GM19099 (cell line): ENCODE data around the gene PCDH9.

Experiments used
- POLR2A ChIP-seq: IDR thresholded peaks from 3 replicates; pipeline ENCODE4 v1.6.1; 2011; ENCODE audit warnings: low read depth; ENCODE audit not compliant: insufficient read length; ENCODE audit errors: extremely low read depth

PCDH9 gene

GRCh38 chr13:66879988-66880387 is 350.1 kb downstream of the PCDH9 start:
- no peak for TF ChIP-seq POLR2A

DNA sequence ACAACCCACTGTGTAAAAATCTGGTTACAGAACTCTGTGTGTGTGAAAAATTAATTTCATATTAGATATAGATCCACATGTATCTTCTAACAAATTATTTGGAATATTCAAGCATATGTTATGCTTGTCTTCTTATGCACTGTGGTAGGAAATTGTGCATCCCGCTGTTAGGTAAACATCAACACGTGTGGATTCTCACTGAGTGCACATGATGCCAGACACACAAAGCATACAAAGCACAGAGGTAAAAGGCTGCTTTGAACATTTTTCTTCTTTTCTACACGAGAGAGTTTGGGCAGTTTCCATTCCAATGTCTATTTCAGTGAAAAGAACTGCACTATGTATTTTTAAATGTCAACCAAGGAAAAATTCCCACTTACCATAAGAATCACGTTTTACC is 354.9 kb downstream of the PCDH9 start:
- no peak for TF ChIP-seq POLR2A

DNA sequence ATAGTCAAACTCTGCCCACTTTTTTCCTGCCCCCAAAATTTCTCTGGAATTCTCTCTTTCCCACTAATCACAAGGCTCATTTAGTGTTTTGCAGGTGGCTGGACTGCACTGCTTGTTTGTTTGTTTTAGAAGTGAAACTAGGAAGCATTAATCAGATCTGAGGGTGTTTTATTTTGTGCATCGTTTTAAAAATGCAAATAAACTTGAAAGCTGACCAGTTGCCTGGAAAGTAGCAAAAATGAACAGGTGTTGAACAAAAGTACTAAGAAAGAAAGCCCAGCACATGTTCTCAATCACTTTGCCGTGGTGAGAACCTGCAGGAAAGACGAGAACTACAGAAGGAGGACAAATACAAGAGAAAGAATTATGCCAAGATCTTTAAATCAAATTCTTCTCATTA is 365.5 kb downstream of the PCDH9 start:
- TF ChIP-seq POLR2A = no peak

DNA sequence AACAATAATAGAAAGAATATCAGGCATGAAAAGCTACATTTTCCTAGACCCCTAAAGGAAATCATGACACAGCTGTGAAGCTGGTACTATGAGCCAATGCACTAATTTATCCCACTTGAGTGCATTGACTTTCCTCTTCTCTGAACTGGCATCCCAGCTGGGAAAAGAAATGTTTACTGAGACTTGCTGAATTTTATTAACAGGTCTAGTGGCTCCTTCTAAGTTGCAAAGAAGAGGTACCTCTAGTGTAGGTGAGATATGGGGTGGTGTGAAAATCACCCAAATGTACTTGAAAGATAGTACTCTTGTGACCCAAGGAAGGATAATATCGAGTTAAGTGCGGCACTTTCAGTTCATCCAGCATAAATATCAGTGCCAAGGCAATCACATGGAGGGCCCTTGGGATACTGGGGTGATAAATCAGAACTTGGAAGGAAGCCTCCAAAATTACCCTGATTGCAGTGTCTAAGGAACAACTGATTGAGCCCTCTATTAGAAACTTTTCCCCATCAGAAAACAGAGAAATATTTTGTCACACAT is 369.2 kb downstream of the PCDH9 start:
- TF ChIP-seq POLR2A = no peak

GRCh38 chr13:66859934-66860877 is 369.9 kb downstream of the PCDH9 start:
- TF ChIP-seq POLR2A = no peak

DNA sequence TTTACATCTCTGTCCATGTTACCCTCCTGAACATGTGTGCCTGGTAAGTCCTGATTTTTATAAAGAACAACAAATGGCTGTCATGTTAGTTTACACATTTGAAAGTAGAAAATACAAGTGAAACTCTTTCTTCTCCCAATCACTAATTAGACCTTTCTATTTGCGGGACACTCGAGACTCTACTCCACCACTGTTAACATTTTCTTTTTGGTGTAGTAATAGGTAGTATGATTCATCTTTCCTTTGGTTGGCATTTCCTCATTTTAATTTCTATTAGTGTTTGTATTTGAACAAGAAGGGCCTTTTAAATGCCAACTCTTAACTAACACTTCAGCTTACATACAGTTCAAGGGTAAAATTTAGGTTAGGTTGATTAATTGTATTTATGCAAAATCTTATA is 371.1 kb downstream of the PCDH9 start:
- no peak for TF ChIP-seq POLR2A

DNA sequence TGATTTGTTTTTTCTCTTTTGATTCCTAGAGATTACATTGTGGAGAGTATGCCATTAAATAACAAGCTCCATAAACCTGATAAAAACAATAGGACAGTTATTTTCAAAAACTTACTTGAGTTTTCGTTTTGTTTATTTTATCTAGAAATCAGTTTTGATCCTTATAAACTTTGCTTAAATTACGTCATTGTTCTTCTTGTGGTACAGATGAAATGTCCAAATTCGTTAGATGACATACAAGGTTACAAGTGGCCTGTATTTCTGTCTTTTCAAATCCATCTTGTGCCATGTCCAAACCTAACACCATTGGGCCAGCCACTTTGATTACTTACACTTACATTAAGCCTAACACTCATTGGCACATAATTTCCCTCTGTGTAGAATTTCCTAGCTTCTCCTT is 372.0 kb downstream of the PCDH9 start:
- TF ChIP-seq POLR2A = no peak

GRCh38 chr13:66855131-66855530 is 375.0 kb downstream of the PCDH9 start:
- no peak for TF ChIP-seq POLR2A

GRCh38 chr13:66853564-66853963 is 376.6 kb downstream of the PCDH9 start:
- no peak for TF ChIP-seq POLR2A

DNA sequence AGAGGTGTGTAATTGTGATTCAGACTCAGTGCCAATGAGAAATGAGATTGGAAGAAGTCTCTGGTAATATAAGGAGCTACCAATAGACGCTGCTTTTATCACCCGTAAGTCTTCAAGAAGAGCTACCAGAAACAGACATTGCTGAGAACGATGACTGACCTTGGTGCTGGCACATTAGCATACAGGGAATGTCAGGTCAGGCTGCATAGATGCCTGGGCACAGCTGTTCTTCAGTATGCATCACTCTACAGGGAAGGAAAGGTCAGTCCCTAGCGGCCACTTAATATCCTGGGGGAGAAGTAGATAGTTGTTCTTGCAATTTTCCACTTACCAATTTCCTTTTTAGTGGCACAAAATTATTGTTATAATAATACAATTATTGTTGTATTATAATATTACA is 380.4 kb downstream of the PCDH9 start:
- no peak for TF ChIP-seq POLR2A

DNA sequence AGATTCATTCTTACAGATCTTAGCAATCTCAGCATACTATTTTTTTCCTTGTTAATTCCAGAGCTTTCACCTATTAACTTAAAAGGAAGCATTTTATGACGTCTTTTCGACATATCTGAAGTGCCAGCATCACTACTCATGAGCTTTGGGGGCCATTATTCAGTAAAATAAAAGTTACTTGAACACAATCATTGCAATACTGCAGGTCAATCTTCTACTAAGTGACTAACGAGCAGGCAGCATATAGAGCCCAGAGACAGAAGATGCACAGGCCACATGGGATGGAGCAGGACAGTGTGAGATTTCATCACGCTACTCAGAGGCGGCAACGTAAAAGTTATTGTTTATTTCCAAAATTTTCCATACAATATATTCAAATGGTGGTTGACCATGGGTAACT is 382.6 kb downstream of the PCDH9 start:
- no peak for TF ChIP-seq POLR2A

DNA sequence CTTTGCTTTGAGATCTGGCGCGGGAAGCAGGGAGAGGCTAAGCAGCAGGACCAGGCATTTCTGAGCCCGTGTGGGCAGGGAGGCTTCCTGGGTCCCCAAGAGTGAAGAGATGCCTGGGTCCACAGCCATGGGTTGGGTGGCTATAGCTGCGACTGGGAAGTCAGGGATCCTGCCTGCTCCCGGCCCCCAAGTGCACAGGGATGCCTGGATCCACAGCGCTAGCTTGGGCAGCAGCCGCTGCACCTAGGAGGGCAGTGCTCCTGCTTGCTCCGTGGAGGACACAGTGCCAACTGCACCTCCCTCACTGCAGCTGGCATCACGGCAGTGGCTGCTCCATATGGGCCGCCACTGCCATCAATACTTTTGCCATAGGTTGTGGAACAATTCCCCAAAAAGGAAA is 384.7 kb downstream of the PCDH9 start:
- no peak for TF ChIP-seq POLR2A

GRCh38 chr13:66844933-66845332 is 385.2 kb downstream of the PCDH9 start:
- no peak for TF ChIP-seq POLR2A

- no peak for TF ChIP-seq POLR2A
These were observed 387.4 kb downstream of the PCDH9 start for GRCh38 chr13:66842766-66843165.

- no peak for TF ChIP-seq POLR2A
These were observed 389.5 kb downstream of the PCDH9 start for GRCh38 chr13:66840621-66841020.

- TF ChIP-seq POLR2A = no peak
These were observed 392.9 kb downstream of the PCDH9 start for GRCh38 chr13:66837246-66837645.
